ENCODE results near the gene BACH2.
"Not testable (repeated sequence)": the region's sequence is repeated elsewhere in the genome, so short reads cannot be mapped to it uniquely, and the experiment has no call there.

The BACH2 gene

DNA sequence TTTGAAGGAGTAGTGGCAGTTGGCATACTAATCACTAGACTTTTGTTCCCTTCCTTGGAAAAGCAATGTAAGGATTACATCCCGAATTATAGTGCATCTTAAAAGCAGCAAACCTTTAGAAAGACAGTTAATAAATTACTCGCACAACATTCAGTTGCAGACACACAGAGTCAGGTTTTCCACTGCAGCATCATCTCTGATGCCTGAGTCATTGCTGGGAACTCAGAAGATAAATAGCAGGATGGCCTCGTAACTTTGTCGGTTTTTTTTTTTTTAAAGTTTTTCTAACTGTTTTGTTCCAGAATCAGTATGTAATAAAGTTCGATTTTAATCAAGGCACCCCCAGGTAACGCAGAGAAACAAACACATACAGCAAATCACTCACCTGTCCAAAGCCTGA lies 368.0 kb downstream of the BACH2 start:
- no peak for DNase-seq

DNA sequence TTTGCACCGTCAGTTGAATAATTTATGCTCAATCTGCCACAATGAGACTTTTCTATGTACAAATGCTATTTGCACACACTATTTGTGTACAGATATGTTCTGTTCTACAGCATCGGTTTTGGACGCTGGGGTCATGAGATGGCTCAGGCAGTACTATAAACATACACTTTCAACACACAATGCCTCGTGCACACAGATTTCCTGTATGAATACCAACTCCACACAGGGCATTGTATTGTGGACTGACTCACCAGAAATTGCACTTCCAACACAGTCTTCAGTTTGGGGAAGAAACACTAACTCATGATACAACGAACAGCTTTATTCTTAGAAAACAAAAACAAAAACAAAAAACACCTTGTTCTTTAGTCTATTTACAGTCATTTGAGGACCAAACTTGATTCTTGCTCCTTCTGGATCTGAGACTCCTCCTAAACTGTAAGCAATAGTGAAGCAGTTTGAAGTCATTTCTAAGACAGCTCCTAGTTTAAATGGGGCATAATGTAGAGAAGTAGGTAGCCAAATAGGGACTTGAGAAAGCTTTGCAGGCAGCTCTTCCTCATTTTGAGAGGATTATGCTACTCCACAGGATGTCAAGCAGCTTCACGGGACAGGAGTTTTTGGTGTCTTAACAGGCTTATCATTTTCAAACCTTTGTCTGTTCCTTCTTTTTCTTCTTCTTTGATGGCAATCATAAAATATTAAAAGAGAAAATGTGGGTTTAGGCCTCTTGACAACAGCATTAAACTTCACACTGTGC lies 368.7 kb downstream of the BACH2 start:
- DNase-seq = no peak

DNA sequence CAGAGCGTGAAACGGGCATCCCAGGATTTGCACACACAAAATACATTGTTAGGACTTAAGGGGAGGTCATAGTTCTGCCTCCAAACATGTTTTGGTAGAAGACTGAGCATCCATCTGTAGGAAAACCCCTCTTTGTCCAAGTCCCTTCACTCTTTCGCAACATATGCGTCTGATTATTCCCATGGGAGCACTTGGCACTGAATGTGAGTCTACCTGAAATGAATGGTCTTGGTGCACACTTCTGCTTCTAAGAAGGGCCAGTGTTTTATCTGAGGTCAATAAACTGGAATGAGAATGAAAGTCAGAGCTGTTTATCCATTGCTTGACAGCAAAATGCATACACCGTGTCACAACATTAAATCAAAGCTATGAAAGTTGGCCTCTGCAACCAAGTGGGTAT lies 369.4 kb downstream of the BACH2 start:
- DNase-seq = no peak

DNA sequence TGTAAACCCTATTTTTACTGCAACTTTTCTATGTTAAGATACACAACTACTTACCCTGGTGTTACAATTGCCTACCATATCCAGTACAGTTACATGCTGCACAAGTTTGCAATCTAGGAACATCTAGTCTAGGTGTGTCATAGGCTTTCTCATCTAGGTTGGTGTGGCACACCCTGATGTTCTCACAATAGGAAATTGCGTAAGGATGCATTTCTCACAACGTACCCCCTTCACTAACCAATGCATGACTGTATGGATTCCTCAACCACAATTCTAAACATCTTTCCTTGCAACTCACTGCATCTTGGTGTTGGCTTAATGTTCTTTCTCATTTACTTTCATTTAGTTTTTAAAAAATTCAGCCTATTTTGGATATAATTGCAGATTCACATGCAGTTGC lies 370.8 kb downstream of the BACH2 start:
- no peak for DNase-seq

DNA sequence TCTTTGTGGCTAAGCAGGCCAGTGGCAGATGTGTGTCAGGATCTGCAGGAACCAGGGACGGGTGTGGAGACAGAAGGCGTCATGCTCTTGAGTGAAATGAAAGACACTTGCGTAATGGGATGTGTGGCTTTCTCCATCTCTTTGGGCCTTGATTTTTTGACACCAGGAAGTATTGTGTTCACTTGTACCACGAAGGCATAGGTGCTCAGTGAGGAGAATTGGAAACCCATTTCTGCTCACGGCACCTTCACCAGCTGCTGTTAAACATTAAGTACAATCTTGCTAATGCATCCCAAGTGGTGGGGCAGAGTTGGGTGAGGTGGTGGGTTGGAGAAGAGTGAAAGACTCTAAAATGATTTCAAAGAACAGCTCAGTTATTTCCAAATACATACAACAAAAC lies 372.4 kb downstream of the BACH2 start:
- no peak for DNase-seq

DNA sequence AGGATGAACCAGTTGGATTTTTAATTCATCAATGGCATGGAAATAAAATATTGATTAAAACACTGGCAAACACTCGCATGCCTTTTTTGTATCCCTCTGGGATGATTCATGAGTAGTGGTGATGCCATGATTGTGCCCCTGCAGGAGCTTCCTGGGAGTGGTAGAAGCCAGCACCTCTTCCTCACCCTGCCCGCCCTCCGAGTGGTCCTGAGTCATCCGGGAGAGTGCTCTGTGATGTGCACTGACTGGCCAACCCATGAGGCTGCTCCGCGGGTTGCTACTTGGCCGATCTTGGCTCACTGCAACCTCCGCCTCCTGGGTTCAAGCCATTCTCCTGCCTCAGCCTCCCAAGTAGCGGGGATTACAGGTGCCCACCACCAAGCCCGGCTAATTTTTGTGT lies 375.0 kb downstream of the BACH2 start:
- DNase-seq = no peak

DNA sequence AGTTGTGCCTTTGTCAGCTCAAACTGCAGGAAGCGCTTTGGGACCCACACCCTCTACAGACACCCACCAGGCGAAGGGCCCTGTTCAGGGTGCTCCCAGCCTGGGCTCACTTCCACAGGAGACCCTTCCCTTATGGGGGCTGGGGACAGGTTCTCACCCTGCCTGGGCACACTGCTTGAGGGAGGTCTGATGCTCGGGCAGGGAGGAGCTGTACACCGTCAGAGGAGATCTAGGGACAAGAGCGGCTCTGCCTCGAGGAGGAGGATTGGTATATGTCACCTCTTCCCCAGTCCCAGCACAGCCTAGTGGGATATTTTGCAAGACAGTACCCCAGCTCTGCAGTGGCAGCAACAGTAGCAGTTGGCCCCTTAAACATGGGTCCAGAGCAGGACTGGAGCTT lies 375.4 kb downstream of the BACH2 start:
- no peak for DNase-seq

DNA sequence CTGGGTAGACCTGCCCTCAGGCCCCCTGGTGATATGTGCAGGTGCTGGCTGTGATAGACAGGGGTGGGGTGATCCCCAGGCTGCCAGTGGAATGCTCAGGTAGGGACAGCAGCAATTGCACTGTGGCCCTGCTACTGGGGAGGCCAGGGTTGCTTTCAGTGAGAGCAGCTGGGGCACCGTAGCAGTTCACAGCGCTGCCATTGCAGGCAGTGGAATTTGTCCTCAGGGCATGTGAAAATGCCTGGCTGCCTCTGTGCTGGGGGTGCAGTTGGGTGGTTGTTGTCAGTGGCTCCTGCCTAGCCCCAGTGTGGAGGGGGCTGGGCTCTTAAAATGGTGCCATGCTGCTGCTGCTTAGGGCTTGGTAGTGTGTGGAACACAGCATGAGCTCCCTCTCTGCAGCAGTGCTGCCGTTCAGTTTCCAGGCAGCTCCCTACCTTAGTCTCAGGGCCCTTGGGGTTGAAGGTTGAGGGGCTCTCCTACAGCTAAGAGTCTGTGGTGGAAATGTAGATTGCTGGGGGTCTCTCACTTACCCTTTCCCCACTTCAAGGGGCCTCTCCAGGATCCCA lies 378.8 kb downstream of the BACH2 start:
- no peak for DNase-seq

DNA sequence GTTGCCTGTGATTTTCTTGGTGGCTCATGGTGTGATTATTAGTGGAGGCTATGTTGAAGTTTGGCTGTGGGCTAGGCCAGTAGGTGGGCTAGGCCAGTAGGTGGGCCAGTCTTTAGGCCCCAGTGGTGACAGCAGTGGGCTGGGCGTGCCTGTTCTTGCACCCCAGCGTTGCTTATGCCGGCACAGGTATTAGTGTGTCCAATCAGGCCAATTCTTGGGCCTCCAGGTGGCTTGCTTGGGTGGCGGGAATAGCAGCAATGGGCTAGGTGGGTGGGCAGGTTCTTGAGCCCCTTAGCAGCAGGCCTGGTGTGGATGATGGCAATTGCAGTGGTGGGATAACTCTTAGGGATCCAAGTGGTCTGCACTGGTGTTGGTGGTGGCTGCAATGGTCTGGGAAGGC lies 379.4 kb downstream of the BACH2 start:
- no peak for DNase-seq

DNA sequence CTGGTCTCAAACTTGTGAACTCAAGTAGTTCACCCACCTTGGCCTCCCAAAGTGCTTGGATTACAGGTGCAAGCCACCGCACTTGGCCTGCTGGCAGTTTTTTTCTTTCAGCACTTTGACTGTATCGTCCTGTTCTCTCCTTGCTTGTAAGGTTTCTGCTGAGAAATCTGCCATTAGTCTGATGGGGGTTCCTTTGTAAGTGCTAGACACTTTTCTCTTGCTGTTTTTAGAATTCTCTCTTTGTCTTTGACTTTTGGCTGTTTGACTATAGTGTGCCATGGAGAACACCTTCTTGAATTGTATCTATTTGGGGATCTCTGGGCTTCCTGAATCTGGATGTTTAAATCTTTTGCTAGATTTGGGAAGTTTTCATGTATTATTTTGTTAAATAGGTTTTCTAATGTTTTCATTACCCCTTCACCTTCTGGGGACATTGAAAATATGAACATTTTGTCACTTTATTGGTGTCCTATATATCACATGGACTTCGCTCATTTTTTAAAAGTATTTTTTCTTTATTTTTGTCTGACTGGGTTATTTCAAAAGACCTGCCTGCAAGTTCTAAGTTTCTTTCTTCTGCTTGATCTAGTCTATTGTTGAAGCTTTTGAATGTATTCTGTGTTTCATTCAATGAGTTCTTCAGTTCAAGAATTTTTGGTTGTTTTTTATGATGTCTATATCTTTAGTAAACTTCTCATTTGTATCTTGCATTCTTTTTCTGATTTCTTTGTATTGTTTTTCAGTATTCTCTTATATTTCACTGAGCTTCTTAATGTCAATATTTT lies 380.3 kb downstream of the BACH2 start:
- no peak for DNase-seq

DNA sequence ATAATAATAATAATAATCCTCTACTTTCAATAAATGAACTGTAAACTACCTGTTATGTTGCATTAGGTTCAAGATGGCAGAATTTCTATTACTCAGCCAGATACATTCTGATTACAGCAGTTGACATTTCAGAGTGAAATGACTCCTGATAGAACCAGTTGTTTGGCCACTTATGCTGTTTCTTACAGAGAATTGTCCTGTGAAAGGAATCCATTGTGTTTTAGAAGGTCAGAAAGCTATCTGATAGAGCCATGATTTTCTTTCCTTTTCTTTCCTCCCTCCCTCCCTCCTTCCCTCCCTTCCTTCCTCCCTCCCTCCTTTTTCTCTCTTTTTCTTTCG lies 385.8 kb downstream of the BACH2 start:
- no peak for DNase-seq

DNA sequence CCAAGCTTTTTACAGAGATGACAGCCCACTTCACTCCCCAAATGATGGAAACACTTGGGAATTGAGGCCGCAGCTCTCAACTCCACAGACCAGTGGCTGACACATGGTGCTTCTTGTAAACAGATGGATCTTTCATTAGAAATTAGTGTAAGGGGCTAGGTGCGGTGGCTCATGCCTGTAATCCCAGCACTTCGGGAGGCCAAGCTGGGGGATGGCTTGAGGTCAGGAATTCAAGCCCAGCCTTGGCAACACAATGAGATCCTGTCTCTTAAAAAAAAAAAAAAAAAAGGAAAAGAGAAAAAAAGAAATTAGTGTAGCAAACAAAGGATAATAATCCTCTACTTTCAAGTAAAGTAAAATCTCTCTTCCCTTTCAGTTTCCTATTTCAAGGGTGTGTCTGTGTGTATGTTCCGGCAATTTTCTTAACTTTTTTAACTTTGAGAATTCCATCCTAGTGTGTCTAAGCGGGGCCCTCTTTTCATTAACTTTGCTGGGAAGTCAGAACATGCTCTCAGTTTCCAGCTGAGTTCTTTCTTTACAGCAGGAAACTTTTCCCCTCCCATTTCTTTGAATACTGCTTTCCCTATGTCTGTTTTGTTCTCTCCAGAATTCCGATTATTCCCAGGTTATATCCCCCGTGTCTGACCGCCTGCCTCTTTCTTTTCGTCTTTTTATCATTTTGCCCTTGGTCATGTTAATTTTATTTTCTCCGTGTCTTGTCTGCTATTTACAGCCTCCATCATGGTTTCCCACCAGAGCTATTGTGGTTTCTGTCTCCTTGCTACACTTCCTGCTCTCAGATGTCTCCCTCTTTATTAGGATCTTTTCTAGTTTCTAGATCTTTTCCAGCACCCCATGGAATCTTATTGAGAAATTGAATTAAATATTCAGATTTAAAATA lies 386.4 kb downstream of the BACH2 start:
- not testable (repeated sequence) for DNase-seq

DNA sequence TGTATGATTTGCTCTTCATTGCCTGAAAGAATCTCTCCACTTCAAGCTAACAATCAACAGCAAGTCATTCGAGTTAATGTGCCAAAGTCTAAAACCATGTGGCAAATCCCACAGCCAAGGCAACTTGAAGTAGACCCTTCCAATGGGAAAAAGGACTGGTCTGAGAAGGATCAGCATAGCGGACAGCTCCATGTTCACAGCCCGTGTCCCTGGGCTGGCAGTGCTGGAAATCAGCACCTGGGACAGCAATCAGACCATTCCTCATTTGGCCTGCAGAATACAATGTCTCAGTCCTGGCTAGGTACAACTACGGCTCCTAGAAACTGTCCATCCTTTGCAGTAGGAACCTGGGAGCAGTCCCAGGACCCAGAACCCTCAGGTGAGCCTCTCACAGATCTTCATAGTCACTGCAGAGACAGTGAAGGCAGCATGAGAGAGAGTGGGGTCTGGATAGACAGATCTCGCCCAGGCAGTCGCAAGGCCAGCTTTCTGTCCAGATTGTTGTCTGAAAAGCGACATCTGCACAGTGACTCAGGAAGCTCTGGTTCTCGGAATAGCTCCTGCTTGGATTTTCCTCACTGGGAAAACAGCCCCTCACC lies 401.3 kb downstream of the BACH2 start:
- DNase-seq = no peak

DNA sequence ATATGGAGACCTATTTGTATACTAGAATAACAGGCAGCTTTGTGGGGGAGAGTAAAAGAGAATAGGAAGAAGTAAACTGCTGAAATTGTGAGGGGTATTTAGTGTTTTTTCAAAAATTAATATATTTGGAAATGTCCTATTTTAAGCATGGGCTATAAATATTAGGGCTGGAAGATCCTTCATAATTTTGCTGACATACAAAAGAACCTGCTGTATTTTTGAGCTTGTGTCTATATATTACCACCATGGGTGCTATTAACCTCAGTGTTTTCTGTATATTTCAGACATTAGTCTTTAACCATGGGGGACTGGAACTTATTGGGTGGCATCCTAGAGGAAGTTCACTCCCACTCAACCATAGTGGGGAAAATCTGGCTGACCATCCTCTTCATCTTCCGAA lies 402.5 kb downstream of the BACH2 start, which contains the start of gene GJA10:
Gene GJA10 (plus strand): TSS at position 301 of the 400 bp plus-strand sequence. CDS start 0 bp downstream, at position 301.
- DNase-seq = no peak

DNA sequence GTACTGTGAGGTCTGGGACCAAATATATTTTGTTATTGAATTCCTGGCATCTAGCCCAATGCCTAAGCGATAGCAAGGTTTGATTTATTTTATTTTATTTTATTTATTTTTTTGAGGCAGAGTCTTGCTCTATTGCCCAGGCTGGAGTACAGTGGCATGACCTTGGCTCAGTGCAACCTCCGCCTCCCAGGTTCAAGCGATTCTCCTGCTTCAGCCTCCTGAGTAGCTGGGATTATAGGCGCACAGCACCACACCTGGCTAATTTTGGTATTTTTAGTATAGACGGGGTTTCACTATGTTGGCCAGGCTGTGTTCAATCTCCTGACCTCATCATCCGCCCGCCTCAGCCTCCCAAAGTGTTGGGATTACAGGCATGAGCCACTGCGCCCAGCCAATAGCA lies 404.1 kb downstream of the BACH2 start:
- not testable (repeated sequence) for DNase-seq

DNA sequence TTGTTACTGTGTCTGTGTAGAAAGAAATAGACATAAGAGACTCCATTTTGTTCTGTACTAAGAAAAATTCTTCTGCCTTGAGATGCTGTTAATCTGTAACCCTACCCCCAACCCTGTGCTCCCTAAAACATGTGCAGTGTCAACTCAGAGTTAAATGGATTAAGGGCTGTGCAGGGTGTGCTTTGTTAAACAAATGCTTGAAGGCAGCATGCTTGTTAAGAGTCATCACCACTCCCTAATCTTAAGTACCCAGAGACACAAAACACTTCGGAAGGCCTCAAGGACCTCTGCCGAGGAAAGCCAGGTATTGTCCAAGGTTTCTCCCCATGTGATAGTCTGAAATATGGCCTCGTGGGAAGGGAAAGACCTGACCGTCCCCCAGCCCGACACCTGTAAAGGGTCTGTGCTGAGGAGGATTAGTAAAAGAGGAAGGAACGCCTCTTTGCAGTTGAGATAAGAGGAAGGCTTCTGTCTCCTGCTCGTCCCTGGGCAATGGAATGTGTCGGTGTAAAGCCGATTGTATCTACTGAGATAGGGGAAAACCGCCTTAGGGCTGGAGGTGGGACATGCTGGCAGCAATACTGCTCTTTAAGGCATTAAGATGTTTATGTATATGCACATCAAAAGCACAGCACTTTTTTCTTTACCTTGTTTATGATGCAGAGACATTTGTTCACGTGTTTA lies 405.7 kb downstream of the BACH2 start:
- not testable (repeated sequence) for DNase-seq

DNA sequence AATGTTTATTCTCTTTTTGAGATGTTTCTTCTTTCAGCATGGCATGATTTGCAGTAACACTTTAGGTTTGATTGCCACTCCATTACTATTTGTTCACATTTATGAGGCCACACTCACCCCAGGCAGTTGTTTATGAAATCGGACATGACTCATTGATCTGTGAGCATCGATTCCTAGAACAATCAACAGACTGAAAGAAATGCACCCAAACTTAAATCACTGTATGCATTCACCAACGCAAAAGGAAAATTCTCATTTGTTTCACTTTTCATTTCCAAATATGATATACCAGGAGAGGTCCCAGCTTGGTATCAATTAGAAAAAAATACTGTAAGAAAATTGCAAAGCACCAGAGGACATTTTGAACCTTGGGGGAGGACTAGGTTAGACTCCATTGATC lies 407.8 kb downstream of the BACH2 start:
- no peak for DNase-seq

DNA sequence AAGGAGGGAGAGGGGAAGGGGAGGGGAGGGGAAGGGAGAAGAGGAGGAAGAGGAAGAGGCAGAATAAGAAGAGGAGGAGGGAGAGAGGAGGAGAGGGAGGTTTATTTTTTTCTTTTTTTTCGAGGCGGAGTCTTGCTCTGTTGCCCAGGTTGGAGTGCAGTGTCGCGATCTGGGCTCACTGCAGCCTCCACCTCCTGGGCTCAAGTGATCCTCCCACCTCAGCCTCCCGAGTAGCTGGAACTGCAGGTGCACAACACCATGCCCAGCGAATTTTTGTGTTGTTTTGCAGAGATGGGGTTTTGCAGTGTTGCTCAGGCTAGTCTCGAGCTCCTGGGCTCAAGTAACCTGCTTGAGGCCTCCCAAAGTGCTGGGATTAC lies 408.5 kb downstream of the BACH2 start:
- DNase-seq = no peak

DNA sequence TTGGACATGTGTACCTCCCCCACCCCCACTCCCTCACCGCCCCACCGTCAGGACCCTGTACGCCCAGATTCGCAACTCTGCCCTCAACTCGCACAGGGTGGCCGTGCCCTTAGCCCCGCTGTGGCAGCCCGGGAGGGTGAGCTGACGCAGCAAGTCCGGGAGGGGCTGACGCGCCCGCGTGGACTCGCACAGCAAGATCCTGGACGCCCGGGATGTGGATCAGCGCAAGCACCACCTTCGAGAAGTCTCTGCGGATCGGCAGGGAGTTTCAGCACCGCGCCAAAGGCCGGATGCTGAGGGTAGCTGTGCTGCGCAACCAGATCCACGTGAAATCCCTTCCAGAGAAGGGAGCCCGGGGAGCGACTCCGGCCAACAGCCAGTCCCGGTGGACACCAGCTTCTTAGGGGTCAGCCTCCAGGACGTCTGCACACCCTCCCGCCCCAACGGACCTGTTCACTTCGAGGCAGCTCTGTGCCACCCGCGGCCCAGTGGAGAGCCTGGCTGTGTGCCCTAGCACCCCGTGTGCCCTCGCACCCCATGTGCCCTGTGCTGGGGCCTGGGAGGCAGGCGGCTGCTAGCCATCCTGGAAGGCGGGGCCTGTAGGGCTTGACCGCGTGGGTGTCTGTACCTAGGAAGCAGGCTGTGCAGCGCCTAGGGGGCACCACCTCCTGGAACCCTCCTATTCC lies 409.0 kb downstream of the BACH2 start:
- no peak for DNase-seq

DNA sequence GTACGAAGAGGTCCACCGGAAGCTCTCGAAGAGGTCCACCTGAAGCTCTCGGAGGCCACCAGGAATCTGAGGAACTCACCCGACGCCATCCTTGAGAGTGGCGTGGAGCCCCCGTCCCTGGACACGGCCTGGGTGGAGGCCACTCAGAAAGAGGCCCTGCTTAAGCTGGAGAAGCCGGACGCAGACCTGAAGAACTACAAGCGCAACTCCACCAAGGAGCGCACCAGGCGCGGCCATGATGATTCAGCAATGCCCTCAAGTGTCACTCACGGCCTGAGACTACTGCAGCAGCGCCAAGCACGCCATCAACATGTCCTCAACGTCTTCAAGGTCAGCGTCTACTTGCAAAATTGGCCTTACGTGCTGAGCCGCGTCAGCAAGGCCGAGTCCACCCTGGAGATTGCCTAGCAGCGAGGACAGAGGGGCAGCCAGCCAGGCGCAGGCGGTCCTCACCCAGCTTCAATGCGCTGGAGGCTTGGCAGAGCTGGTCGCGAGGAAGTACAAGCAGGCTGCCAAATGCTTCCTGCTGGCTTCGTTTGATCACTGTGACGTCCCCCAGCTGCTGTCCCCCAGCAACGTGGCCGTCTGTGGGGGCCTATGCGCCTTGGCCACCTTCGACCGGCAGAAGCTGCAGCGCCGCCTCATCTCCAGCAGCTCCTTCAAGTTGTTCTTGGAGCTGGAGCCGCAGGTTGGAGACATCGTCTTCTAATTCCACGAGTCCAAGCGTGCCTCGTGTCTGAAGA lies 410.1 kb downstream of the BACH2 start:
- no peak for DNase-seq
